Fibroblast of lung (primary cell): Measurements from ENCODE around the gene SLC26A2. TPM values are rescaled to one million over a fixed set of nuclear protein-coding genes. Genes with fewer than 3 reads are reported as not detected.
A peak's percentile ranks its signal among the peaks of the same experiment; 100 is the strongest.

Experiments used
- DNase-seq, 2 donors: peaks; one replicate each; pipeline versions ENCODE4 v3.0.0 to v3.0.0-alpha.2; 2010; ENCODE audit warnings: low read depth in 2 of 2
- H2AFZ ChIP-seq: 2 replicates; pipeline ENCODE4 v1.5.1; 2012; ENCODE audit warnings: low read length, control low read depth, inconsistent platforms
- H3K27ac ChIP-seq: 2 replicates; pipeline ENCODE4 v1.5.1; 2011; ENCODE audit warnings: low read length, control low read depth; ENCODE audit not compliant: insufficient read depth
- H3K27me3 ChIP-seq: 2 replicates; pipeline ENCODE4 v1.5.1; 2011; ENCODE audit warnings: mild to moderate bottlenecking, low read length; ENCODE audit not compliant: control insufficient read depth, insufficient read depth
- H3K36me3 ChIP-seq: 2 replicates; pipeline ENCODE4 v1.5.1; 2011; ENCODE audit warnings: low read length; ENCODE audit not compliant: control insufficient read depth, insufficient read depth
- H3K4me1 ChIP-seq: 2 replicates; pipeline ENCODE4 v1.5.1; 2011; ENCODE audit warnings: low read length; ENCODE audit not compliant: control insufficient read depth, insufficient read depth; ENCODE audit errors: extremely low read depth
- H3K4me2 ChIP-seq: 2 replicates; pipeline ENCODE4 v1.5.1; 2011; ENCODE audit warnings: low read length, control low read depth; ENCODE audit not compliant: insufficient read depth; ENCODE audit errors: extremely low read depth
- H3K4me3 ChIP-seq, 4 experiments: fragments of 200-600 bp in 1 of 4; sonication (generic) in 1 of 4; replicated peaks in 1 of 4; 2 replicates each; pipeline ENCODE4 v1.5.1; 2011 to 2016; ENCODE audit warnings: low read length in 4 of 4, low read depth in 3 of 4, mild to moderate bottlenecking in 3 of 4, control low read depth in 2 of 4, inconsistent platforms in 1 of 4, mixed read lengths in 1 of 4; ENCODE audit not compliant: insufficient read depth in 1 of 4; ENCODE audit errors: control extremely low read depth in 1 of 4
- H3K79me2 ChIP-seq: 2 replicates; pipeline ENCODE4 v1.5.1; 2012; ENCODE audit warnings: mild to moderate bottlenecking, low read length, inconsistent platforms; ENCODE audit not compliant: control insufficient read depth, insufficient read depth
- H3K9ac ChIP-seq: 2 replicates; pipeline ENCODE4 v1.5.1; 2011; ENCODE audit warnings: mild to moderate bottlenecking, low read length, control low read depth; ENCODE audit not compliant: insufficient read depth
- H3K9me3 ChIP-seq: 2 replicates; pipeline ENCODE4 v1.5.1; 2012; ENCODE audit warnings: low read depth, low read length; ENCODE audit not compliant: control insufficient read depth, insufficient read depth
- H4K20me1 ChIP-seq: 2 replicates; pipeline ENCODE4 v1.5.1; 2011; ENCODE audit warnings: low read length; ENCODE audit not compliant: control insufficient read depth, insufficient read depth; ENCODE audit errors: extremely low read depth
- CTCF ChIP-seq, 2 donors: IDR thresholded peaks in 1 of 2; conservative IDR thresholded peaks in 1 of 2; 1 replicate in 1 of 2; 2 replicates in 1 of 2; pipeline ENCODE4 v1.5.1; 2011 to 2012; ENCODE audit warnings: low read length in 2 of 2, control low read depth in 1 of 2, inconsistent platforms in 1 of 2, low read depth in 1 of 2, mild to moderate bottlenecking in 1 of 2
- EZH2 ChIP-seq: IDR thresholded peaks from 2 replicates; pipeline ENCODE4 v1.5.1; 2012; ENCODE audit warnings: low read length, control low read depth, mild to moderate bottlenecking; ENCODE audit errors: missing control alignments
- polyA plus RNA-seq, 2 donors: library from polyadenylated mRNA; depleted of rRNA in 1 of 2; stranded (reverse) in 1 of 2; unstranded in 1 of 2; fragments of >200 nt; gene quantifications; 2 replicates each; pipeline ENCODE4 v1.2.1, GENCODE V29; 2011 to 2012; ENCODE audit warnings: missing spikeins in 1 of 2
- total RNA-seq: library from RNA; depleted of rRNA; stranded (reverse); fragments of >200 nt; gene quantifications from 2 replicates; pipeline ENCODE4 v1.2.1, GENCODE V29; 2014

SLC26A2 gene
- total and polyA plus RNA-seq, 2 donors (not counting 1 experiment from before 2014, with no cell fraction given), result 10.3 to 11.6 TPM

GRCh38 chr5:149936700-149937091, 23.9 kb upstream of the SLC26A2 start:
- TF ChIP-seq EZH2, result no peak
- TF ChIP-seq CTCF (conservative IDR thresholded peaks at IDR 0.05 in 1 of 2, IDR thresholded peaks at IDR 0.05 in 1 of 2; ENCODE audit: low read depth in 1 of 2, low read length in 2 of 2), result no peak
- H2AFZ ChIP-seq, result no peak overlapping the region

GRCh38 chr5:149937610-149938009, 22.9 kb upstream of the SLC26A2 start:
- Histone ChIP-seq H3K4me1 (peaks cover 20% of the 10 kb centered on the region), H3K4me3 (no peak overlapping the region), H3K9ac (no peak overlapping the region), H3K9me3 (no peaks in the 10 kb centered on the region), H3K79me2 (no peaks in the 10 kb centered on the region), H3K27me3 (peaks cover 2% of the 10 kb centered on the region), H3K4me2 (no peak overlapping the region), H3K27ac (no peak overlapping the region), H3K36me3 (no peaks in the 10 kb centered on the region), H2AFZ (no peak overlapping the region), H4K20me1 (no peaks in the 10 kb centered on the region)
- DNase-seq, result no peak
- TF ChIP-seq EZH2, result no peak
- no peak for TF ChIP-seq CTCF (conservative IDR thresholded peaks at IDR 0.05 in 1 of 2, IDR thresholded peaks at IDR 0.05 in 1 of 2; ENCODE audit: low read depth in 1 of 2, low read length in 2 of 2)

More at GRCh38 chr5:149936700-149937091, 23.9 kb upstream of the SLC26A2 start:
- peak in 1 of 2 donors; percentile 40 for DNase-seq
- H3K79me2 ChIP-seq, result no peaks in the 10 kb centered on the region
- H3K4me1 ChIP-seq, result peaks cover 20% of the 10 kb centered on the region
- H3K9me3 ChIP-seq, result no peaks in the 10 kb centered on the region
- H4K20me1 ChIP-seq, result no peaks in the 10 kb centered on the region
- no peak overlapping the region for H3K4me2 ChIP-seq
- H3K27me3 ChIP-seq, result peaks cover 2% of the 10 kb centered on the region
- no peak overlapping the region for H3K9ac ChIP-seq
- H3K4me3 ChIP-seq, result no peak overlapping the region
- no peak overlapping the region for H3K27ac ChIP-seq
- no peaks in the 10 kb centered on the region for H3K36me3 ChIP-seq

- H3K27ac ChIP-seq, result no peak overlapping the region
- no peak overlapping the region for H2AFZ ChIP-seq
- no peaks in the 10 kb centered on the region for H4K20me1 ChIP-seq
- TF ChIP-seq CTCF (conservative IDR thresholded peaks at IDR 0.05 in 1 of 2, IDR thresholded peaks at IDR 0.05 in 1 of 2; ENCODE audit: low read depth in 1 of 2, low read length in 2 of 2) (no peak), EZH2 (no peak)
- peaks cover 20% of the 10 kb centered on the region for H3K4me1 ChIP-seq
- no peak overlapping the region for H3K9ac ChIP-seq
- no peaks in the 10 kb centered on the region for H3K79me2 ChIP-seq
- H3K4me3 ChIP-seq, result no peak overlapping the region
- H3K9me3 ChIP-seq, result no peaks in the 10 kb centered on the region
- DNase-seq, result peak; percentile 33 to 76
- H3K4me2 ChIP-seq, result no peak overlapping the region
- H3K36me3 ChIP-seq, result no peaks in the 10 kb centered on the region
- peaks cover 2% of the 10 kb centered on the region for H3K27me3 ChIP-seq
Observed at GRCh38 chr5:149938279-149938678, 22.3 kb upstream of the SLC26A2 start.
